Fibroblast of upper back skin (primary cell): ENCODE measurements around the gene RUSF1.
"Not testable (repeated sequence)": the region's sequence is repeated elsewhere in the genome, so short reads cannot be mapped to it uniquely, and the experiment has no call there.

Experiments used
- DNase-seq: peaks from one replicate; pipeline ENCODE4 v3.0.0-alpha.2; 2013

RUSF1 gene

DNA sequence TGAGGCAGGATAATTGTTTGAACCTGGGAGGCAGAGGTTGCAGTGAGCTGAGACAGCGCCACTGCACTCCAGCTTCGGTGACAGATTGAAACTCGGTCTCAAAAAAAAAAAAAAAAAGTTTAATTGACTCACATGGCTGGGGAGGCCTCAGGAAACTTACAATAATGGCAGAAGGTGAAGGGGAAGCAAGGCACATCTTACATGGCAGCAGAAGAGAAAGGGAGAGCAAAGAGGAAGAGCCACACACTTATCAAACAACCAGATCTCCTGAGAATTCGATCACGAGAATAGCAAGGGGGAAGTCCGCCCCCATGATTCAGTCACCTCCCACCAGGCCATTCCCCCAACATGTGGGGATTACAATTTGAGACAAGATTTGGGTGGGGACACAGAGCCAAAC is 62.3 kb downstream of the RUSF1 start:
- not testable (repeated sequence) for DNase-seq

DNA sequence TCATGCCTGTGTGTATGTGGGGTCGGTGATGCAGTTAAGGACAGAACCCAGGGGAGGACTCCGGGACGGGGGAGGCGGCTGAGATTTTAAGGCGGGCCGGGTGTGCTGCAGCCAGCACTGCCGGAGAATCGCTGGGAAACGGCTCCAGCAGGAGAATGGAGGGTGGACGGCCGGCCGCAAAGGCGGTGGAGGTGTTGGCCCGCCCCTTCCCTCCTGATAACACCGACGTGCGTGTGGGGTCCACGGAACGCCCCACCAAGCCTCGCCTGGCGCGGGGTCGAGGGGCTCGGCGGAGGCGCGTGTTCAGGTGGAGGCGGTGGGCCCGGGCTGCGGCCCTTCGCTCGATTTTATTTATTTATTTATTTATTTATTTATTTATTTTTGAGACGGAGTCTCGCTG is 66.2 kb downstream of the RUSF1 start:
- no peak for DNase-seq

DNA sequence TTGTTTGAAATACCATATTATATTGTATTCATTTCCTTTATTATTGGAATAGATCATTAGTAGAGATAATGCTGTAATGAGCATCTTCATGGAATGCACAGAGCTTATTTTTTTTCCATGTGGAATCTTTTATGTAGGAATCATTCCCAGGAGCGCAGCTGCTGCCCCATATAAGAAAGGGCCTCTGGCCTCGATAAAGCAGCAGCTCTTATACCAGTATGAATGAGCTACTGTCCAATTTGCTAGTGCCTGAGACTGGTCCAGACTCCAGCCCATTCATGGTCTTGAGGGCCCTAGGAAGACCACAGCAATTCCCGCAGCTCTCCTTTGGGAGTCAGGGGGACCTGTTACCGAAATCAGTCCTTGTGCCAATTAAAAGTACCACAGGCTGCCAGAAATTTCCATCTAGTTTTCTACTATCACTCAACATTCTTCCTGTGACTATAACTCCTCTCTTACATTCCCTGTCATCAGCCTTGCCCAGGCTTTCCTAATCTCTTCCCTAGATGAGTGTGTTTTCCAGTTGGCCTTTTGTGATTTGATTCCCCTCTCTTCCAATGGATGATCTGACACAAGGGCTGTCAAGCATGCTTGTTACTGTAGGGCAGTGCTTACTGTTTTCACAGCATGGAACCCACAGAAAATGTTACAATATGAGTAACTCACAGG is 67.5 kb downstream of the RUSF1 start:
- peak; percentile 38 for DNase-seq

DNA sequence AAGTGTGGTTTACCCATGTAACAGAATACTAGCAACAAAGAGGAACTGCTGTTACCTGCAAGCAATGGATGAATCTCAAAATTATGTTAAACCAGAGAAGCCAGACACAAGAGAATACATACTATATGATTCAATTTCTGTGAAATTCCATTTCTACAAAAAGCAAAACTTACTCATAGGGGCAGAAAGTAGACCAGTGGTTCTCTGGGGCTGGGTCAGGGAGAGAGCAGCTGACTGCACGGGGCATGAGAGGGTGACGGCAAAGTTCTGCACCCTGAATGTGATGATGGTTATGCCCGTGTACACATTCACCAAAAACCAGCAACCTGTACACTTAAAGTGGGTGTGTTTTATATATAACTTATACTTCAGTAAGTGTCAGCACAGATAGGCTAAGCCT is 68.7 kb downstream of the RUSF1 start:
- no peak for DNase-seq
